DND-41 (cell line): ENCODE results near the gene GJB6.

Experiments used
- ATAC-seq: fragments of 200-7000 bp; cut with Tn5 transposase; 3 replicates; pipeline ENCODE4 v1.9.1; 2021; ENCODE audit warnings: low read depth; ENCODE audit not compliant: insufficient read depth
- DNase-seq: peaks from one replicate; pipeline ENCODE4 v3.0.0-alpha.2; 2020
- H2AFZ ChIP-seq: 2 replicates; pipeline ENCODE4 v1.6.0; 2012; ENCODE audit warnings: low read depth, low read length
- H3K27ac ChIP-seq: 2 replicates; pipeline ENCODE4 v1.5.1; 2012; ENCODE audit warnings: low read length, inconsistent platforms
- H3K27me3 ChIP-seq: fragments of 200-600 bp; sonication (generic); 2 replicates; pipeline ENCODE4 v1.6.0; 2012; ENCODE audit warnings: low read length, mild to moderate bottlenecking, inconsistent platforms; ENCODE audit not compliant: insufficient read depth, poor library complexity
- H3K36me3 ChIP-seq: 2 replicates; pipeline ENCODE4 v1.5.1; 2012; ENCODE audit warnings: low read length, inconsistent platforms; ENCODE audit not compliant: insufficient read depth
- H3K4me1 ChIP-seq: 2 replicates; pipeline ENCODE4 v1.5.1; 2012; ENCODE audit warnings: mild to moderate bottlenecking, low read length; ENCODE audit not compliant: insufficient read depth
- H3K4me2 ChIP-seq: 2 replicates; pipeline ENCODE4 v1.6.0; 2012; ENCODE audit warnings: mild to moderate bottlenecking, moderate library complexity, low read length, inconsistent platforms; ENCODE audit not compliant: insufficient read depth
- H3K4me3 ChIP-seq, 2 experiments: fragments of 200-600 bp in 1 of 2; shearing (Covaris generic) in 1 of 2; 2 replicates each; pipeline ENCODE4 v1.5.1; 2012 to 2016; ENCODE audit warnings: inconsistent platforms in 2 of 2, low read length in 2 of 2, mild to moderate bottlenecking in 2 of 2, low read depth in 1 of 2, moderate library complexity in 1 of 2
- H3K79me2 ChIP-seq: 2 replicates; pipeline ENCODE4 v1.6.0; 2012; ENCODE audit warnings: low read length, inconsistent platforms; ENCODE audit not compliant: insufficient read depth
- H3K9ac ChIP-seq: 2 replicates; pipeline ENCODE4 v1.6.0; 2012; ENCODE audit warnings: low read depth, mild to moderate bottlenecking, inconsistent platforms, low read length, moderate library complexity
- H3K9me3 ChIP-seq: 2 replicates; pipeline ENCODE4 v1.5.1; 2012; ENCODE audit warnings: low read length, moderate library complexity, mild to moderate bottlenecking, inconsistent platforms; ENCODE audit not compliant: insufficient read depth, severe bottlenecking
- H4K20me1 ChIP-seq: 2 replicates; pipeline ENCODE4 v1.6.0; 2012; ENCODE audit warnings: low read length; ENCODE audit not compliant: insufficient read depth
- EZH2 ChIP-seq: IDR thresholded peaks from 3 replicates; pipeline ENCODE4 v1.6.1; 2012; ENCODE audit warnings: borderline replicate concordance, low read depth, mild to moderate bottlenecking, moderate library complexity, low read length, inconsistent platforms; ENCODE audit not compliant: severe bottlenecking
- TF ChIP-seq, protein P1 (sequence below): IDR thresholded peaks from 2 replicates; pipeline ENCODE4 v1.5.1; 2012; ENCODE audit warnings: borderline replicate concordance, low read length, moderate library complexity, mild to moderate bottlenecking; ENCODE audit not compliant: poor library complexity, severe bottlenecking; ENCODE audit errors: extremely low read depth

Gene GJB6

DNA sequence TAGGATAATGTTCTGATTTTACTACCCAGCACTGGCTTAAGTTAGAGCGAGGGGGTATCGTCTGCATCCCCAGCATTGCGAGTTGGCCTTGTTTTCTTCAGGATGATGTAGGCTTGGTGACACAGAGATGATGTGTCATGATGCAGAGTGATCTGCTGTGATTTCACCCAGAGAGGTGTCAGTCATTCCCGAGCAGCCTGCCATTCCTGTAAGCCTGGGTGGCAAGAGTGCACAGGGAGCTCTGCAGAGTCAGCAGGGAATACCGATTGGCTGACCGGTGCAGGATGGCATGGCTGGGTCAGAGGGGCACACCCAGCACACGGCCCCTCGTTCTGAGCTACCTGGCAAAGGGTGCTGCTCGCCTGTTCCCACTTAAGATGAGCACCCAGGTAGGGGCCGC is 15.8 kb upstream of the GJB6 start:
- H3K27ac ChIP-seq, result no peak overlapping the region
- H3K4me2 ChIP-seq, result no peak overlapping the region
- no peak overlapping the region for H3K9ac ChIP-seq
- no peak overlapping the region for H3K4me3 ChIP-seq
- ATAC-seq (no peak), DNase-seq (no peak)
- H4K20me1 ChIP-seq, result no peaks in the 10 kb centered on the region
- H2AFZ ChIP-seq, result no peak overlapping the region
- TF ChIP-seq EZH2, result no peak
- TF ChIP-seq, protein P1, sequence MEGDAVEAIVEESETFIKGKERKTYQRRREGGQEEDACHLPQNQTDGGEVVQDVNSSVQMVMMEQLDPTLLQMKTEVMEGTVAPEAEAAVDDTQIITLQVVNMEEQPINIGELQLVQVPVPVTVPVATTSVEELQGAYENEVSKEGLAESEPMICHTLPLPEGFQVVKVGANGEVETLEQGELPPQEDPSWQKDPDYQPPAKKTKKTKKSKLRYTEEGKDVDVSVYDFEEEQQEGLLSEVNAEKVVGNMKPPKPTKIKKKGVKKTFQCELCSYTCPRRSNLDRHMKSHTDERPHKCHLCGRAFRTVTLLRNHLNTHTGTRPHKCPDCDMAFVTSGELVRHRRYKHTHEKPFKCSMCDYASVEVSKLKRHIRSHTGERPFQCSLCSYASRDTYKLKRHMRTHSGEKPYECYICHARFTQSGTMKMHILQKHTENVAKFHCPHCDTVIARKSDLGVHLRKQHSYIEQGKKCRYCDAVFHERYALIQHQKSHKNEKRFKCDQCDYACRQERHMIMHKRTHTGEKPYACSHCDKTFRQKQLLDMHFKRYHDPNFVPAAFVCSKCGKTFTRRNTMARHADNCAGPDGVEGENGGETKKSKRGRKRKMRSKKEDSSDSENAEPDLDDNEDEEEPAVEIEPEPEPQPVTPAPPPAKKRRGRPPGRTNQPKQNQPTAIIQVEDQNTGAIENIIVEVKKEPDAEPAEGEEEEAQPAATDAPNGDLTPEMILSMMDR, result no peak
- no peaks in the 10 kb centered on the region for H3K4me1 ChIP-seq
- no peaks in the 10 kb centered on the region for H3K9me3 ChIP-seq
- no peaks in the 10 kb centered on the region for H3K79me2 ChIP-seq
- no peaks in the 10 kb centered on the region for H3K36me3 ChIP-seq
- H3K27me3 ChIP-seq, result no peaks in the 10 kb centered on the region

DNA sequence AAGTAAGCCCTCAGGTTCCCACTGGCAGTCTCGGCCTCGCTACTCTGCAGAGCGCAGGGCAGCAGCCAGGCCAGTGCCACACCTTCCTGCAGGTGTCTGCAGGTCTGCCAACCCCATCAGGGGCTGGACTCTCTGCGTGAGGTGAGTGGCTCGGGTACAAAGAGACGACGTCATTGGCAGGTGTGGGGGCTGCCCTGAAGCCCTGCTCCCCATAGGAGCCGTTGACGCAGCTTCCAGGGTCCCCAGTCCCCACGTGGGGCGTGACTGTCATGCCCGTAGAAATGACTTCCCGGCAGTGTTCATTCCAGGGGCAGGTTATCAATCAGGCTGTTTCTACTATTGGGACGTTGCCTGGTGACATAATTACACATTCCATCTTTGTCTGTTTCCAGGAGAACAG is 15.3 kb upstream of the GJB6 start:
- DNase-seq, result no peak
- Histone ChIP-seq H3K9me3 (no peaks in the 10 kb centered on the region), H3K27ac (no peak overlapping the region), H4K20me1 (no peaks in the 10 kb centered on the region), H3K9ac (no peak overlapping the region), H3K36me3 (no peaks in the 10 kb centered on the region), H3K27me3 (no peaks in the 10 kb centered on the region), H3K4me3 (no peak overlapping the region), H3K4me2 (no peak overlapping the region), H2AFZ (no peak overlapping the region), H3K79me2 (no peaks in the 10 kb centered on the region), H3K4me1 (no peaks in the 10 kb centered on the region)
- ATAC-seq, result no peak
- no peak for TF ChIP-seq EZH2
- TF ChIP-seq, protein P1, result no peak

GRCh38 chr13:20241593-20241992 is 9.5 kb upstream of the GJB6 start:
- no peak for ATAC-seq

GRCh38 chr13:20239748-20240147 is 7.6 kb upstream of the GJB6 start:
- DNase-seq, result no peak
- ATAC-seq, result no peak

More at GRCh38 chr13:20241593-20241992, 9.5 kb upstream of the GJB6 start:
- DNase-seq, result no peak
- Histone ChIP-seq H3K9me3 (no peaks in the 10 kb centered on the region), H3K9ac (no peak overlapping the region), H2AFZ (no peak overlapping the region), H3K36me3 (no peaks in the 10 kb centered on the region), H3K27ac (no peak overlapping the region), H3K4me2 (no peak overlapping the region), H3K27me3 (peaks cover 3% of the 10 kb centered on the region), H4K20me1 (no peaks in the 10 kb centered on the region), H3K4me1 (no peaks in the 10 kb centered on the region), H3K4me3 (no peak overlapping the region), H3K79me2 (no peaks in the 10 kb centered on the region)
- no peak for TF ChIP-seq EZH2

More at GRCh38 chr13:20239748-20240147, 7.6 kb upstream of the GJB6 start:
- no peak overlapping the region for H3K27ac ChIP-seq
- TF ChIP-seq, protein P1, result no peak
- TF ChIP-seq EZH2, result no peak
- no peak overlapping the region for H3K4me3 ChIP-seq
- H3K27me3 ChIP-seq, result peaks cover 3% of the 10 kb centered on the region
- no peaks in the 10 kb centered on the region for H3K36me3 ChIP-seq
- H3K4me1 ChIP-seq, result no peaks in the 10 kb centered on the region
- no peaks in the 10 kb centered on the region for H4K20me1 ChIP-seq
- H2AFZ ChIP-seq, result no peak overlapping the region
- no peaks in the 10 kb centered on the region for H3K79me2 ChIP-seq
- no peak overlapping the region for H3K4me2 ChIP-seq
- no peaks in the 10 kb centered on the region for H3K9me3 ChIP-seq
- H3K9ac ChIP-seq, result no peak overlapping the region
